Parathyroid adenoma (tissue), 2 donors: ENCODE data around the gene LRRC32.
"Not testable (repeated sequence)": the region's sequence is repeated elsewhere in the genome, so short reads cannot be mapped to it uniquely, and the experiment has no call there.

Source experiments
- H2AFZ ChIP-seq: fragments of 300-600 bp; sonication (generic); one replicate; pipeline ENCODE4 v1.7.0; 2017; ENCODE audit warnings: antibody characterized with exemption, mild to moderate bottlenecking
- H3K27ac ChIP-seq: fragments of 300-600 bp; sonication (generic); one replicate; pipeline ENCODE4 v1.7.0; 2017
- H3K27me3 ChIP-seq: fragments of 300-600 bp; sonication (generic); one replicate; pipeline ENCODE4 v1.7.0; 2017; ENCODE audit warnings: low read length; ENCODE audit not compliant: control insufficient read depth, insufficient read depth
- H3K36me3 ChIP-seq: fragments of 300-600 bp; sonication (generic); one replicate; pipeline ENCODE4 v1.7.0; 2017; ENCODE audit warnings: low read length; ENCODE audit not compliant: control insufficient read depth, insufficient read depth
- H3K4me1 ChIP-seq: fragments of 300-600 bp; sonication (generic); one replicate; pipeline ENCODE4 v1.7.0; 2017; ENCODE audit warnings: control low read depth
- H3K4me2 ChIP-seq: fragments of 300-600 bp; sonication (generic); one replicate; pipeline ENCODE4 v1.7.0; 2017; ENCODE audit warnings: low read length
- H3K4me3 ChIP-seq: fragments of 300-600 bp; sonication (generic); one replicate; pipeline ENCODE4 v1.7.0; 2017; ENCODE audit warnings: low read depth, low read length
- H3K79me2 ChIP-seq: fragments of 300-600 bp; sonication (generic); one replicate; pipeline ENCODE4 v1.7.0; 2017; ENCODE audit warnings: control low read depth
- H3K9ac ChIP-seq: fragments of 300-600 bp; sonication (generic); one replicate; pipeline ENCODE4 v1.7.0; 2017; ENCODE audit warnings: mild to moderate bottlenecking
- H3K9me3 ChIP-seq: fragments of 300-600 bp; sonication (generic); one replicate; pipeline ENCODE4 v1.7.0; 2017; ENCODE audit warnings: low read length; ENCODE audit not compliant: control insufficient read depth
- TF ChIP-seq, protein P1 (sequence below): fragments of 300-600 bp; sonication (generic); IDR thresholded peaks from one replicate; pipeline ENCODE4 v1.7.0; 2017; ENCODE audit warnings: antibody characterized with exemption, mild to moderate bottlenecking
- donor health status: primary hyperparathyroidism.

The LRRC32 gene

DNA sequence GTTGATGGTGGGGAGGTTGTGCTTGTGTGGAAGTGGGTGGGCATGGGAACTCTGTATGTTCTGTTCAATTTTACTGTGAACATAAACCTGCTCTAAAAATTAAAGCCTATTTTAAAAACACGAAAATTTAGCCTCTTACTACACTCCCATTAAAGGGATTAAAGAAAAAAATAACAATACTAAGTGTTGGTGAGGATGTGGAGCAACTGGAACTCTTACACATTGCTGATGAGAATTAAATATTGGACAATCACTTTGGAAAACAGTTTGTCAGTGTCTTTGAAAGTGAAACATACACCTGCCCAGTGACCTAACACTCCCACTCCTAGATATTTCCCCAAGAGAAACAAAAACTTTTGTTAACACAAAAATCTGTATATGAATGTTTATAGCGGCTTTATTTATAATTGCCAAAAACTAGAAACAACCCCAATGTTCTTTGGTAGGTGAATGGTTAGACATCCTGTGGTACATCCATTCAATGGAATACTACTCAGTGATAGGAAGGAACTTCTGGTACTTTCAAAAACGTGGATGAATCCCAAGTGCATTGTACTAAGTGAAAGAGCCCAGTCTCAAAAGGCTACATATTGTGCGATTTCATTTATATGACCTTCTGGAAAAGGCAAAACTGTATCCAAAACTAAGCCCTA is 23.5 kb downstream of the LRRC32 start:
- Histone ChIP-seq H3K9me3 (no peaks in the 10 kb centered on the region), H3K79me2 (no peaks in the 10 kb centered on the region), H3K4me2 (no peak overlapping the region), H2AFZ (no peak overlapping the region), H3K27ac (no peak overlapping the region), H3K9ac (no peak overlapping the region), H3K27me3 (no peaks in the 10 kb centered on the region), H3K36me3 (no peaks in the 10 kb centered on the region), H3K4me3 (no peak overlapping the region), H3K4me1 (no peaks in the 10 kb centered on the region)
- TF ChIP-seq, protein P1, sequence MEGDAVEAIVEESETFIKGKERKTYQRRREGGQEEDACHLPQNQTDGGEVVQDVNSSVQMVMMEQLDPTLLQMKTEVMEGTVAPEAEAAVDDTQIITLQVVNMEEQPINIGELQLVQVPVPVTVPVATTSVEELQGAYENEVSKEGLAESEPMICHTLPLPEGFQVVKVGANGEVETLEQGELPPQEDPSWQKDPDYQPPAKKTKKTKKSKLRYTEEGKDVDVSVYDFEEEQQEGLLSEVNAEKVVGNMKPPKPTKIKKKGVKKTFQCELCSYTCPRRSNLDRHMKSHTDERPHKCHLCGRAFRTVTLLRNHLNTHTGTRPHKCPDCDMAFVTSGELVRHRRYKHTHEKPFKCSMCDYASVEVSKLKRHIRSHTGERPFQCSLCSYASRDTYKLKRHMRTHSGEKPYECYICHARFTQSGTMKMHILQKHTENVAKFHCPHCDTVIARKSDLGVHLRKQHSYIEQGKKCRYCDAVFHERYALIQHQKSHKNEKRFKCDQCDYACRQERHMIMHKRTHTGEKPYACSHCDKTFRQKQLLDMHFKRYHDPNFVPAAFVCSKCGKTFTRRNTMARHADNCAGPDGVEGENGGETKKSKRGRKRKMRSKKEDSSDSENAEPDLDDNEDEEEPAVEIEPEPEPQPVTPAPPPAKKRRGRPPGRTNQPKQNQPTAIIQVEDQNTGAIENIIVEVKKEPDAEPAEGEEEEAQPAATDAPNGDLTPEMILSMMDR = no peak

DNA sequence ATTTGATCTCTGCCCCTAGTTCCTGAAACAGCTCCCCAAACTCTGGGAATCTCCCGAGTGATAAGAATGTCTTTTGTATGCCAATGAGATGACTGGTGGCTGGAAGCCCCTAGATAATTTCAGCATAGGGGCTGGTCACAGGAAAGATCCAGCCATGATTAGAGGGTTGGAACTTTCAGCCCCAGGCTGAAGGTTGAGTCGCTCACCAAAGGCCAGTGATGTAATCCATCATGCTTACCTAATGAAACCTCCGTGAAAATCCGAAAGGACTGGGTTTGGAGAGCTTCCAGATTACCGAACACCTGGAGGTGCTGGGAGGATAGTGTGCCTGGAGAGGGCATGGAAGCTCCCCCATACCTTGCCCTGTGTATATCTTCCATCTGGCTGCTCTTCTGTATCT is 26.0 kb downstream of the LRRC32 start:
- Histone ChIP-seq H3K4me2 (no peak overlapping the region), H3K36me3 (no peaks in the 10 kb centered on the region), H3K9ac (no peak overlapping the region), H2AFZ (no peak overlapping the region), H3K9me3 (no peaks in the 10 kb centered on the region), H3K4me3 (no peak overlapping the region), H3K27me3 (no peaks in the 10 kb centered on the region), H3K27ac (no peak overlapping the region), H3K79me2 (no peaks in the 10 kb centered on the region), H3K4me1 (no peaks in the 10 kb centered on the region)
- TF ChIP-seq, protein P1 = no peak

- not testable (repeated sequence) for H3K9me3 ChIP-seq, H3K4me1 ChIP-seq
Measured at GRCh38 chr11:76643711-76644110, 26.8 kb downstream of the LRRC32 start.

GRCh38 chr11:76642341-76642740 is 28.2 kb downstream of the LRRC32 start:
- H3K9me3 ChIP-seq = no peaks in the 10 kb centered on the region
- no peaks in the 10 kb centered on the region for H3K79me2 ChIP-seq
- TF ChIP-seq, protein P1 = no peak
- H3K4me3 ChIP-seq = no peak overlapping the region
- no peaks in the 10 kb centered on the region for H3K27me3 ChIP-seq
- H2AFZ ChIP-seq = no peak overlapping the region
- H3K4me1 ChIP-seq = no peaks in the 10 kb centered on the region
- no peaks in the 10 kb centered on the region for H3K36me3 ChIP-seq
- H3K27ac ChIP-seq = no peak overlapping the region
- H3K9ac ChIP-seq = no peak overlapping the region
- no peak overlapping the region for H3K4me2 ChIP-seq

More at GRCh38 chr11:76643711-76644110, 26.8 kb downstream of the LRRC32 start:
- H3K9ac ChIP-seq, H3K79me2 ChIP-seq, H3K4me2 ChIP-seq, H3K27ac ChIP-seq, H2AFZ ChIP-seq, H3K27me3 ChIP-seq, H3K4me3 ChIP-seq, H3K36me3 ChIP-seq: not testable (repeated sequence)

- H3K27me3 ChIP-seq = no peaks in the 10 kb centered on the region
- H3K4me1 ChIP-seq = no peaks in the 10 kb centered on the region
- TF ChIP-seq, protein P1 = no peak
Measured at GRCh38 chr11:76641905-76642304, 28.6 kb downstream of the LRRC32 start.

More at GRCh38 chr11:76641905-76642304, 28.6 kb downstream of the LRRC32 start:
- Histone ChIP-seq H3K36me3 (no peaks in the 10 kb centered on the region), H3K27ac (no peak overlapping the region), H2AFZ (no peak overlapping the region), H3K4me3 (no peak overlapping the region), H3K9ac (no peak overlapping the region), H3K9me3 (no peaks in the 10 kb centered on the region), H3K4me2 (no peak overlapping the region), H3K79me2 (no peaks in the 10 kb centered on the region)
